ENCODE data around the gene TAS2R4. TPM values are rescaled to one million over a fixed set of nuclear protein-coding genes. Genes with fewer than 3 reads are reported as not detected.
A peak's percentile ranks its signal among the peaks of the same experiment; 100 is the strongest.

The TAS2R4 gene
- total RNA-seq = 1 to 10 TPM; 1.1 to 2.3 (median 2.1) TPM
- long read RNA-seq, donor 1 = 0 reads
- long read RNA-seq, donor 2 = 0 reads

- TF ChIP-seq CTCF (IDR thresholded peaks at IDR 0.05) = no peak
- Histone ChIP-seq H3K9me3 (peaks cover 9% of the 10 kb centered on the region), H3K4me3 (no peak within 1 kb of the TSS), H3K36me3 (ENCODE audit: low read depth) (no peaks in the 10 kb centered on the region), H3K4me1 (ENCODE audit: low read depth) (no peaks in the 10 kb centered on the region)
- no peak for ATAC-seq
- no peak for DNase-seq
- intact Hi-C loops (cut with DNase I, micrococcal nuclease) = no loop called here
These were observed at the start of gene TAS2R4 for GRCh38 chr7:141776374-141776773. Gene TAS2R4 (plus strand): TSS chr7:141776674. CDS start chr7:141778489, 1,815 bp downstream.

GRCh38 chr7:141729020-141729419 lies 47.5 kb upstream of the TAS2R4 start:
- Histone ChIP-seq H3K9me3 (no peaks in the 10 kb centered on the region), H3K36me3 (ENCODE audit: low read depth) (no peaks in the 10 kb centered on the region), H3K4me3 (no peak overlapping the region), H3K4me1 (ENCODE audit: low read depth) (no peaks in the 10 kb centered on the region)
- TF ChIP-seq CTCF (IDR thresholded peaks at IDR 0.05) = no peak
- DNase-seq (no peak), ATAC-seq (no peak)
- intact Hi-C loops (cut with DNase I, micrococcal nuclease) = no loop called here

- DNase-seq = no peak
- Histone ChIP-seq H3K9me3 (no peaks in the 10 kb centered on the region), H3K4me1 (ENCODE audit: low read depth) (no peaks in the 10 kb centered on the region), H3K4me3 (no peak overlapping the region), H3K36me3 (ENCODE audit: low read depth) (no peaks in the 10 kb centered on the region)
- ATAC-seq = no peak
- no peak for TF ChIP-seq CTCF (IDR thresholded peaks at IDR 0.05)
- intact Hi-C loops (cut with DNase I, micrococcal nuclease) = no loop called here
These were observed 44.9 kb upstream of the TAS2R4 start for GRCh38 chr7:141731476-141732149.

- peak; percentile 38 to 53 (median 39) for DNase-seq
- ATAC-seq = peak; percentile 60
- TF ChIP-seq CTCF (IDR thresholded peaks at IDR 0.05) = no peak
These were observed 39.2 kb upstream of the TAS2R4 start for GRCh38 chr7:141737118-141737835.

GRCh38 chr7:141737836-141738591 lies 38.5 kb upstream of the TAS2R4 start, which contains the start of gene SSBP1:
Gene SSBP1 (plus strand): TSS chr7:141738358. CDS start chr7:141739167, 809 bp downstream.
- peaks cover 7% of the 10 kb centered on the region for H3K4me1 ChIP-seq (ENCODE audit: low read depth)
- intact Hi-C loops (cut with DNase I, micrococcal nuclease) = loop anchor here in 1 of 2 donors (2.0 to 5.0 kb wide), 2 partner anchors 36 to 83 kb away; partner anchors contain the start of gene DENND11
- DNase-seq (peak; percentile 92), ATAC-seq (peak; percentile 97)
- no peaks in the 10 kb centered on the region for H3K9me3 ChIP-seq
- peak; percentile 28 for TF ChIP-seq CTCF (IDR thresholded peaks at IDR 0.05)
- H3K4me3 ChIP-seq = peak within 1 kb of the TSS; percentile 39
- H3K36me3 ChIP-seq (ENCODE audit: low read depth) = no peaks in the 10 kb centered on the region

More at GRCh38 chr7:141737118-141737835, 39.2 kb upstream of the TAS2R4 start:
- Histone ChIP-seq H3K9me3 (no peaks in the 10 kb centered on the region), H3K4me1 (ENCODE audit: low read depth) (peaks cover 7% of the 10 kb centered on the region), H3K36me3 (ENCODE audit: low read depth) (no peaks in the 10 kb centered on the region), H3K4me3 (peak overlapping the region; percentile 39)
- intact Hi-C loops (cut with DNase I, micrococcal nuclease) = loop anchor here in 1 of 2 donors (5.0 kb wide), 1 partner anchor 35 kb away; the partner anchor contains the start of gene DENND11
